ENCODE data around the gene SLC43A2. TPM values are rescaled to one million over a fixed set of nuclear protein-coding genes. Genes with fewer than 3 reads are reported as not detected.

The SLC43A2 gene
- polyA plus RNA-seq, 1 of the 3 experiments (the other 2 are of a cell fraction) = 9.8 TPM

DNA sequence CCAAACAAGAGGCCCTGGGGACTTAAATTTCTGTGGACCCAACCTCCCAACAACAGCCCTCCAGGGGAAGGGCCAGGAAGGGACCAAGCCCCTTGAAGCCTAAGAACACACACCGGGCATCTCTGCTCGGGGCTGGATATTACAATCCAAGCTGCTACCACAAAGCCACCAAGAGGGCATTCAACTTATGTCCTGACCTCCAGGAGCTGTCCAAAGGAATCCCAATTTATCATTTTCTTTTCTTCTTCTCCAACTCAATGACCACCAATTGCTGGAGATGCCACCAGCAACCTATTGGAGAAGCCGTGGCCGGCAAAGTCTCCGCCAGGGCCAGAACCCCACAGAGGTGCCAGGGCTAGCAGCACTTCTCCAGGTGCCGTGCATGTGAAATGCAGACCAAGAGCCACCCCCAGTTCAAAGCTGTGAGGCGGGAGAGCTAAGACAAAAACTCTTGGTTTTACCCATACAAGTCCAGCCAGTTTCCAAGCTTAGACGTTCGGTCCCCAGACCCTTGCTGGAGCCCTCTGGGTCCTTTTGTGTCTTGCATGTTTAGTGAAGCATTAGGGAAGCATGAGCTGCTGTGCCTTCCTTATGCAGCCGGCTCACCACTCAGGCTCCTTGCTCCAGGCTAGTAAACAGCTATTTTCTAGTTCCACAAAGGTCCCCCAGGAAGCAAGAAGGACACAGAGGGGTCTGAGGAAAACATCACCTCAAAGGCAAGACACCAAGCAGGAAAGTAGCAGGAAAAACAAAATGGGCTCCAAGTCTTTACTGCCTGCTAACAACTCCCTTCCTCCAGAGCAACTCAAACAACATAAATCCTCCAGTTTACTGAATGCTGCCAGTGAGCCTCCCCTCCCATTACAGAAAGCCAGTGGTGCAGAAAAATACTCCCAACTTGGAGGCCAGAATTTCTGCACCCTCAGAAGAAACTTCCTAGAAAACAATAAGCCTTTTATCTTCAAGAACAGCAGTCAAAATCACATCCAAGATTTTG is 69.3 kb downstream of the SLC43A2 start:
- no peak for DNase-seq
- ChIA-PET POLR2A (no interaction called here), CTCF (interaction anchor here (1.5 kb wide), 1 partner anchor 110 kb away, joined by 3 read pairs; no protein-coding TSS in a partner anchor)
- Histone ChIP-seq H3K27ac (ENCODE audit: low read depth in 2 of 2, low read length in 1 of 2) (no peak overlapping the region), H3K4me3 (ENCODE audit: low read depth in 2 of 2, low read length in 1 of 2) (no peak overlapping the region), H3K9me2 (no peaks in the 10 kb centered on the region), H3K9me3 (no peaks in the 10 kb centered on the region), H4K20me1 (ENCODE audit: insufficient read depth) (peaks cover 68% of the 10 kb centered on the region), H3K4me2 (no peak overlapping the region), H3F3A (replicated peaks; ENCODE audit: insufficient read depth) (no peaks in the 10 kb centered on the region), H3K36me3 (replicated peaks in 1 of 2; ENCODE audit: control insufficient read depth in 1 of 2, insufficient read depth in 2 of 2, low read length in 1 of 2) (peaks cover 6 to 14% of the 10 kb centered on the region in 2 experiments), H3K79me2 (ENCODE audit: insufficient read depth) (peaks cover 73% of the 10 kb centered on the region), H3K27me3 (ENCODE audit: insufficient read depth) (no peaks in the 10 kb centered on the region), H3K9ac (no peak overlapping the region), H2AFZ (ENCODE audit: low read depth) (no peak overlapping the region), H3K4me1 (ENCODE audit: control insufficient read depth in 1 of 2, insufficient read depth in 2 of 2, low read depth in 1 of 2, low read length in 1 of 2) (peaks cover 0 to 26% of the 10 kb centered on the region in 2 experiments; a peak in 1 of 4 replicates)
- no peak for TF ChIP-seq TCF12 (IDR thresholded peaks at IDR 0.05)
- TF ChIP-seq SMC3 (IDR thresholded peaks at IDR 0.05; ENCODE audit: low read depth, low read length) = no peak
- no peak for TF ChIP-seq SIN3A (IDR thresholded peaks at IDR 0.05; ENCODE audit: borderline replicate concordance, low read depth, low read length)
- no peak for TF ChIP-seq EP300 (IDR thresholded peaks at IDR 0.05; ENCODE audit: borderline replicate concordance in 1 of 2, low read depth in 1 of 2, low read length in 1 of 2)
- TF ChIP-seq YY1 (IDR thresholded peaks at IDR 0.05; ENCODE audit: low read depth) = no peak
- TF ChIP-seq, protein P1, sequence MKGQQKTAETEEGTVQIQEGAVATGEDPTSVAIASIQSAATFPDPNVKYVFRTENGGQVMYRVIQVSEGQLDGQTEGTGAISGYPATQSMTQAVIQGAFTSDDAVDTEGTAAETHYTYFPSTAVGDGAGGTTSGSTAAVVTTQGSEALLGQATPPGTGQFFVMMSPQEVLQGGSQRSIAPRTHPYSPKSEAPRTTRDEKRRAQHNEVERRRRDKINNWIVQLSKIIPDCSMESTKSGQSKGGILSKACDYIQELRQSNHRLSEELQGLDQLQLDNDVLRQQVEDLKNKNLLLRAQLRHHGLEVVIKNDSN (IDR thresholded peaks at IDR 0.05; ENCODE audit: borderline replicate concordance, low read depth) = no peak
- TF ChIP-seq ELF1 (IDR thresholded peaks at IDR 0.05) = no peak
- TF ChIP-seq RAD21 (IDR thresholded peaks at IDR 0.05; ENCODE audit: low read length) = no peak
- TF ChIP-seq, protein P2, sequence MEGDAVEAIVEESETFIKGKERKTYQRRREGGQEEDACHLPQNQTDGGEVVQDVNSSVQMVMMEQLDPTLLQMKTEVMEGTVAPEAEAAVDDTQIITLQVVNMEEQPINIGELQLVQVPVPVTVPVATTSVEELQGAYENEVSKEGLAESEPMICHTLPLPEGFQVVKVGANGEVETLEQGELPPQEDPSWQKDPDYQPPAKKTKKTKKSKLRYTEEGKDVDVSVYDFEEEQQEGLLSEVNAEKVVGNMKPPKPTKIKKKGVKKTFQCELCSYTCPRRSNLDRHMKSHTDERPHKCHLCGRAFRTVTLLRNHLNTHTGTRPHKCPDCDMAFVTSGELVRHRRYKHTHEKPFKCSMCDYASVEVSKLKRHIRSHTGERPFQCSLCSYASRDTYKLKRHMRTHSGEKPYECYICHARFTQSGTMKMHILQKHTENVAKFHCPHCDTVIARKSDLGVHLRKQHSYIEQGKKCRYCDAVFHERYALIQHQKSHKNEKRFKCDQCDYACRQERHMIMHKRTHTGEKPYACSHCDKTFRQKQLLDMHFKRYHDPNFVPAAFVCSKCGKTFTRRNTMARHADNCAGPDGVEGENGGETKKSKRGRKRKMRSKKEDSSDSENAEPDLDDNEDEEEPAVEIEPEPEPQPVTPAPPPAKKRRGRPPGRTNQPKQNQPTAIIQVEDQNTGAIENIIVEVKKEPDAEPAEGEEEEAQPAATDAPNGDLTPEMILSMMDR (IDR thresholded peaks at IDR 0.05) = no peak
- no peak for TF ChIP-seq RXRA (IDR thresholded peaks at IDR 0.05; ENCODE audit: borderline replicate concordance, low read depth)
- TF ChIP-seq NFIC (IDR thresholded peaks at IDR 0.05; ENCODE audit: borderline replicate concordance) = no peak
- TF ChIP-seq, protein P3, sequence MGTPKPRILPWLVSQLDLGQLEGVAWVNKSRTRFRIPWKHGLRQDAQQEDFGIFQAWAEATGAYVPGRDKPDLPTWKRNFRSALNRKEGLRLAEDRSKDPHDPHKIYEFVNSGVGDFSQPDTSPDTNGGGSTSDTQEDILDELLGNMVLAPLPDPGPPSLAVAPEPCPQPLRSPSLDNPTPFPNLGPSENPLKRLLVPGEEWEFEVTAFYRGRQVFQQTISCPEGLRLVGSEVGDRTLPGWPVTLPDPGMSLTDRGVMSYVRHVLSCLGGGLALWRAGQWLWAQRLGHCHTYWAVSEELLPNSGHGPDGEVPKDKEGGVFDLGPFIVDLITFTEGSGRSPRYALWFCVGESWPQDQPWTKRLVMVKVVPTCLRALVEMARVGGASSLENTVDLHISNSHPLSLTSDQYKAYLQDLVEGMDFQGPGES (IDR thresholded peaks at IDR 0.05; ENCODE audit: low read depth, low read length) = no peak
- TF ChIP-seq CHD2 (IDR thresholded peaks at IDR 0.05; ENCODE audit: low read length, partially characterized antibody) = no peak
- TF ChIP-seq TEAD4 (IDR thresholded peaks at IDR 0.05; ENCODE audit: borderline replicate concordance, insufficient read depth) = no peak
- WGBS (ENCODE audit: low lambda C conversion rate) = 89% methylated on average over 10 of the region's 10 CpGs

All from SK-N-SH (cell line).